Right ventricle myocardium superior (tissue), 1 donor: Measurements from ENCODE around the gene CABP1. TPM values are rescaled to one million over a fixed set of nuclear protein-coding genes. Genes with fewer than 3 reads are reported as not detected.

ENCODE experiments used
- ATAC-seq: fragments of 200-7000 bp; cut with Tn5 transposase; one replicate; pipeline ENCODE4 v1.9.1; 2020; ENCODE audit warnings: mild to moderate bottlenecking; ENCODE audit not compliant: poor library complexity
- DNase-seq: peaks from one replicate; pipeline ENCODE4 v3.0.0-alpha.2; 2020
- intact Hi-C: fragments of 100-400 bp; cut with DNase I; formaldehyde crosslinking; loops from one replicate; pipeline ENCODE4 v1.11.2; 2022
- total RNA-seq: library from RNA; stranded (reverse); fragmentation: NEBNext Ultra II Directional; extraction: Animal tissue kit (Norgen Biotek cat#: 25700); gene quantifications from one replicate; pipeline ENCODE4 v1.2.1, GENCODE V29; 2021
- donor health status: DM: no; HTN: yes; CAD: no; lungs with severe emphysema.

The CABP1 gene
- total RNA-seq, 1 donor from 2014 or later = 6.5 TPM

DNA sequence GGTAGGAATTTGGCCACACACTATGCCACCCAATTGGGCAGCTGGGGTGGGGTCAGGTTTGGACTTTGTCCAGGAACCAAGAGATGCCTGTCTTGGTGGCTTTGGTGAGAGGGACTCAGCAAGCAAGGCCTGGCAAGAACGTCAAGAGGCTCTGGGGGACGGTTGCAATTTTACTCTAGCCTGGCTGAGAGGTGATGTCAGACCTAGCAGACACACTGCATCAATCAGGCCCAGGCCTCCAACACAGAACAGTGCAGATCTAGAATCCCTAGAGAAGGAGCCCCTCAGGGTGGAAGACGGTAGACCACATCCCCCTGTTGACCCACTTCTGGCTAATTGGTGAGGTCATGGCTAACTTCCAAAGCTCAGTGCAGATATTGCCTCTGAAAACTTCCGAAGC is 68.2 kb downstream of the CABP1 start:
- ATAC-seq = no peak
- DNase-seq = no peak
- intact Hi-C loops = no loop called here

DNA sequence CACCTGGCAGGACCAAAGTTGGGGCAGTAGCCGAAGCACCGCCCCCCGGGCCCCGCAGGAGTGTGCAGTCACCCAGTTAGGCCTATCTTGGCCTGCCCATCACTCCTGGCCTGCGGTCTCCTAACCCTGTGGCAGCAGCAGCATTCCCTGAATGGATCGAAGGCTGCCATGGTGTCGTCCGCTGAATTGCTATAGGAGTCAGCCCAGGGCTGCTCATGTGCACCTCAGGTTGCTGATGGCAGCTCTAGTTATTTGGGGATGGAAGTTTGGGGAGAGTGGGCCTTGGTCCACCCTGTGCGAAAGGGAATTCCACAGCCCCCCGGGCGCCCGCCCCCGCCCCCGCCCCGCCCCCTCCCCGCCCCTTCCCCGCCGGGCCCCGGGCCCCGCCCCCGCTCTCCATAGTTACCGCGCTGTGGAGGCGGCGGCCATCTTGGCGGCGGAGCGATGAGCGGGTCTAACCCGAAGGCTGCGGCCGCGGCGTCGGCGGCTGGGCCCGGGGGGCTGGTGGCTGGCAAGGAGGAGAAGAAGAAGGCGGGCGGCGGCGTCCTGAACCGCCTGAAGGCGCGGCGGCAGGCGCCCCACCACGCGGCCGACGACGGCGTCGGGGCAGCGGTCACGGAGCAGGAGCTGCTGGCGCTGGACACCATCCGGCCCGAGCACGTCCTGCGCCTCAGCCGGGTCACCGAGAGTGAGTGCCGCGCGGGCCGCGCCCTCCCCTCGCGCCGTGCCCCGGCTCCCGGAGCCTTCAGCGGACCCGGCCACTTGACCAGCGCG is 69.8 kb downstream of the CABP1 start, which contains the start of gene UNC119B:
TSS of gene UNC119B (plus strand) at position 428 of the 774 bp plus-strand sequence. CDS start at position 445, 17 bp downstream.
- ATAC-seq (peak; percentile 96), DNase-seq (peak; percentile 88)
- intact Hi-C loops = loop anchor here (5.0 kb wide), 1 partner anchor 262 kb away; no protein-coding TSS in a partner anchor

DNA sequence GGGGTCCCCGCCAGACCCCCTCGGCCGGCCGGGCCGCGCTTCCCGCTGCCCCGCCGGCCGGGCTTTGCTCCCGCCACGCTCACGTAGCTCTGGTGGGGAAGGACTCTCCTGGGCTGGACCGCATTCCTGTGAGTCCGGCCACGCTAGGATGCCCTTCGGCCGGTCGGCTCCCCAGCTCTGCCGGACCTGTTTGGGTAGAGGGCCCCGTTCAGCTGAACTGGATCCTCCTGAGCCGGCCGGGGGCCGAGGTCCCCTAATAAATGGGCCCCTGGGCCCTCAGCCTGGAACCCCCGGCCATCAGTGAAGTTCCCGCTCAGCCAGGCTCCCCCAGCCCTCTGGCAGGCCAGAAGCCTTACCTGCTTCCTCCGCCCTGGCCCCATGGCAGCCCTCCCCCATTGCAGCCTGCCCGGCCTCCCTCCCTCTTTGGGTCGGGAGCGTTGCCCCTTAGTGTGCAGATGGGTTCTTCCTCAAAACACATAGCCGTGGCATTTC is 70.4 kb downstream of the CABP1 start:
- intact Hi-C loops = loop anchor here (5.0 kb wide), 1 partner anchor 261 kb away; no protein-coding TSS in a partner anchor
- ATAC-seq (peak; percentile 19), DNase-seq (peak; percentile 46)

- ATAC-seq (no peak), DNase-seq (no peak)
- intact Hi-C loops = loop anchor here (5.0 kb wide), 1 partner anchor 261 kb away; no protein-coding TSS in a partner anchor
These were observed 71.0 kb downstream of the CABP1 start for GRCh38 chr12:120711411-120711810.

- DNase-seq (no peak), ATAC-seq (no peak)
- intact Hi-C loops = loop anchor here (2.0 to 5.0 kb wide), 3 partner anchors 64 to 260 kb away; no protein-coding TSS in a partner anchor
These were observed 72.2 kb downstream of the CABP1 start for GRCh38 chr12:120712610-120713009.

DNA sequence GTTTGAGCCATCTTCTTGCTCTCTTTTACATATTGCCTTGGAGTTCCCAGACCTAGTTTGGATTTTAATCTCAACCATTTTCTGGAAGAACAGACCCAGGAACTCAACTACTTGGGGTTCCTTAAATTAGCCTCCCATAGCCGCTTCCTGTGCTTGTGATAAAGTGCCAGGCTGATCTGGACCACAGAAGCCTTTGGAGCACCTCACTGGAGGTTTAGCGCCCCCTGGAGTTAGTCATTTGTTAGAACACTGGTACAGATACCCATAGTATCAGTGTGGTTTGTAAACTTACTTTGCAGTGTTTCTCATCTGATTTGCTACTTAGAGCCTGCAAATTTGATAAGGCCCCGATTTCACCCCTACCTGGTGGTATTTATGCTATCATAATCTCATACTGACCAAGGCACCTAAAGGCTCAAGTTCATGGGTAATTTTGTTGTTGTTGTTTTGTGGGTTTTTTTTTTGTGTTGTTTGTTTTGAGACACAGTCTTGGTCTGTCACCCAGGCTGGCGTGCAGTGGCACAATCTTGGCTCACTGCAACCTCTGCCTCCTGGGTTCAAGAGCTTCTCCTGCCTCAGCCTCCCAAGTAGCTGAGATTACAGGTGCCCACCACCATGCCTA is 73.5 kb downstream of the CABP1 start:
- peak; percentile 51 for DNase-seq
- intact Hi-C loops = loop anchor here (2.0 to 5.0 kb wide), 3 partner anchors 65 to 258 kb away; no protein-coding TSS in a partner anchor

More for the DNA sequence above, 73.5 kb downstream of the CABP1 start:
- peak; percentile 70 for ATAC-seq

Other genes starting within 250 kb of the CABP1 start
- 119 TPM for gene COX6A1, start 202.5 kb upstream of the CABP1 start, total RNA-seq
- gene TRIAP1, start 194.2 kb upstream of the CABP1 start, total RNA-seq = 15.1 TPM
- 13.0 TPM for gene GATC, start 194.2 kb upstream of the CABP1 start, total RNA-seq
- gene SRSF9, start 170.9 kb upstream of the CABP1 start, total RNA-seq = 38.9 TPM
- gene DYNLL1, start 144.5 kb upstream of the CABP1 start, total RNA-seq = 154 TPM
- gene COQ5, start 111.5 kb upstream of the CABP1 start, total RNA-seq = 44.0 TPM
- 242 TPM for gene RNF10, start 106.3 kb upstream of the CABP1 start, total RNA-seq
- 40.9 TPM for gene POP5, start 59.2 kb upstream of the CABP1 start, total RNA-seq
- 125 TPM for gene MLEC, start 46.5 kb downstream of the CABP1 start, total RNA-seq
- 13.4 TPM for gene UNC119B, start 69.8 kb downstream of the CABP1 start, total RNA-seq
- 113 TPM for gene ACADS, start 85.2 kb downstream of the CABP1 start, total RNA-seq